IPS DF 6.9 (cell line): ENCODE measurements around the gene SEC11A.
"Not testable (repeated sequence)": the region's sequence is repeated elsewhere in the genome, so short reads cannot be mapped to it uniquely, and the experiment has no call there.

Experiments used
- DNase-seq: peaks from one replicate; pipeline ENCODE4 v3.0.0-alpha.2; 2013; ENCODE audit warnings: low read depth, low spot score
- H3K27ac ChIP-seq: one replicate; pipeline ENCODE4 v1.5.1; 2013; ENCODE audit warnings: low read length, control low read depth
- H3K27me3 ChIP-seq: 2 replicates; pipeline ENCODE4 v1.6.1; 2013; ENCODE audit warnings: mild to moderate bottlenecking, low read length; ENCODE audit not compliant: control insufficient read depth, insufficient read depth
- H3K36me3 ChIP-seq: 2 replicates; pipeline ENCODE4 v1.6.1; 2013; ENCODE audit warnings: low read length; ENCODE audit not compliant: control insufficient read depth, insufficient read depth
- H3K4me1 ChIP-seq: 2 replicates; pipeline ENCODE4 v1.6.1; 2013; ENCODE audit warnings: low read length; ENCODE audit not compliant: control insufficient read depth, insufficient read depth
- H3K4me3 ChIP-seq: 2 replicates; pipeline ENCODE4 v1.5.1; 2013; ENCODE audit warnings: mild to moderate bottlenecking, low read length
- H3K9me3 ChIP-seq: 2 replicates; pipeline ENCODE4 v1.6.1; 2013; ENCODE audit warnings: low read length, inconsistent platforms; ENCODE audit not compliant: control insufficient read depth, insufficient read depth
- WGBS: extraction: QIAGEN DNeasy Blood & Tissue Kit; methylation state at CpG from one replicate; pipeline ENCODE4 v1.1.7; 2013; ENCODE audit warnings: mixed read lengths, missing lambda C conversion rate; ENCODE audit not compliant: insufficient read length, insufficient coverage; 5-methylcytosine and 5-hydroxymethylcytosine counted together

The SEC11A gene

GRCh38 chr15:84737005-84737404, 21.1 kb upstream of the SEC11A start:
- H3K36me3 ChIP-seq, result no peaks in the 10 kb centered on the region
- WGBS, result no CpG with 5 or more reads among the region's 2 CpGs
- no peak for DNase-seq
- no peaks in the 10 kb centered on the region for H3K9me3 ChIP-seq
- no peaks in the 10 kb centered on the region for H3K4me1 ChIP-seq
- no peak overlapping the region for H3K4me3 ChIP-seq
- H3K27me3 ChIP-seq, result no peaks in the 10 kb centered on the region
- H3K27ac ChIP-seq, result no peak overlapping the region

GRCh38 chr15:84736375-84736774, 20.4 kb upstream of the SEC11A start:
- Histone ChIP-seq H3K36me3 (no peaks in the 10 kb centered on the region), H3K27ac (no peak overlapping the region), H3K4me1 (no peaks in the 10 kb centered on the region), H3K9me3 (no peaks in the 10 kb centered on the region), H3K4me3 (no peak overlapping the region), H3K27me3 (no peaks in the 10 kb centered on the region)
- no CpG with 5 or more reads among the region's 5 CpGs for WGBS
- no peak for DNase-seq

- H3K9me3 ChIP-seq, H3K27me3 ChIP-seq, DNase-seq, H3K36me3 ChIP-seq, H3K4me3 ChIP-seq, H3K4me1 ChIP-seq, H3K27ac ChIP-seq: not testable (repeated sequence)
- no CpG with 5 or more reads among the region's 9 CpGs for WGBS
Measured at GRCh38 chr15:84735480-84736061, 19.6 kb upstream of the SEC11A start.

- H3K9me3 ChIP-seq, result no peaks in the 10 kb centered on the region
- no peaks in the 10 kb centered on the region for H3K4me1 ChIP-seq
- peak; percentile 95 for DNase-seq
- H3K27me3 ChIP-seq, result no peaks in the 10 kb centered on the region
- H3K27ac ChIP-seq, result no peak overlapping the region
- no peak overlapping the region for H3K4me3 ChIP-seq
- no peaks in the 10 kb centered on the region for H3K36me3 ChIP-seq
- WGBS, result no CpG with 5 or more reads among the region's 7 CpGs
Measured at GRCh38 chr15:84734794-84735479, 19.0 kb upstream of the SEC11A start.

- H3K27ac ChIP-seq, result no peak overlapping the region
- H3K4me3 ChIP-seq, result no peak overlapping the region
- no peak for DNase-seq
- no peaks in the 10 kb centered on the region for H3K36me3 ChIP-seq
- no peaks in the 10 kb centered on the region for H3K9me3 ChIP-seq
- no peaks in the 10 kb centered on the region for H3K27me3 ChIP-seq
- H3K4me1 ChIP-seq, result no peaks in the 10 kb centered on the region
Measured at GRCh38 chr15:84731774-84732173, 15.8 kb upstream of the SEC11A start.

- DNase-seq, result no peak
- H3K4me1 ChIP-seq, result no peaks in the 10 kb centered on the region
- H3K27ac ChIP-seq, result no peak overlapping the region
- no peaks in the 10 kb centered on the region for H3K36me3 ChIP-seq
- H3K27me3 ChIP-seq, result no peaks in the 10 kb centered on the region
- H3K9me3 ChIP-seq, result no peaks in the 10 kb centered on the region
- WGBS, result no CpG with 5 or more reads among the region's 6 CpGs
- H3K4me3 ChIP-seq, result no peak overlapping the region
Measured at GRCh38 chr15:84727429-84727828, 11.5 kb upstream of the SEC11A start.

- DNase-seq, result no peak
- Histone ChIP-seq H3K27me3 (no peaks in the 10 kb centered on the region), H3K36me3 (no peaks in the 10 kb centered on the region), H3K9me3 (no peaks in the 10 kb centered on the region), H3K4me3 (no peak overlapping the region), H3K4me1 (no peaks in the 10 kb centered on the region), H3K27ac (no peak overlapping the region)
- no CpG with 5 or more reads among the region's 1 CpG for WGBS
Measured at GRCh38 chr15:84725001-84725491, 9.1 kb upstream of the SEC11A start.

GRCh38 chr15:84722628-84723027, 6.7 kb upstream of the SEC11A start:
- Histone ChIP-seq H3K9me3 (no peaks in the 10 kb centered on the region), H3K27me3 (no peaks in the 10 kb centered on the region), H3K36me3 (no peaks in the 10 kb centered on the region), H3K4me3 (no peak overlapping the region), H3K27ac (no peak overlapping the region), H3K4me1 (no peaks in the 10 kb centered on the region)
- WGBS, result no CpG with 5 or more reads among the region's 2 CpGs
- DNase-seq, result no peak

GRCh38 chr15:84721371-84721770, 5.4 kb upstream of the SEC11A start:
- Histone ChIP-seq H3K4me3 (no peak overlapping the region), H3K27ac (no peak overlapping the region), H3K4me1 (no peaks in the 10 kb centered on the region), H3K27me3 (no peaks in the 10 kb centered on the region), H3K36me3 (no peaks in the 10 kb centered on the region), H3K9me3 (no peaks in the 10 kb centered on the region)
- no CpG with 5 or more reads among the region's 2 CpGs for WGBS
- no peak for DNase-seq

- no CpG with 5 or more reads among the region's 36 CpGs for WGBS
Measured at GRCh38 chr15:84715441-84716035, 401 bp downstream of the SEC11A start.

More at GRCh38 chr15:84715441-84716035, 401 bp downstream of the SEC11A start:
- H3K4me1 ChIP-seq, result no peaks in the 10 kb centered on the region
- H3K27ac ChIP-seq, result no peak overlapping the region
- DNase-seq, result no peak
- peak overlapping the region; percentile 61 for H3K4me3 ChIP-seq
- no peaks in the 10 kb centered on the region for H3K9me3 ChIP-seq
- H3K27me3 ChIP-seq, result no peaks in the 10 kb centered on the region
- H3K36me3 ChIP-seq, result 0 out of 2 replicates have a peak, but pooled peaks cover 3% of the 10 kb centered on the region
